Activated CD4-positive, alpha-beta T cell treated with anti-CD3 and anti-CD28 coated beads for 4 hours (primary cell): ENCODE measurements around the gene RHBDL1.

ENCODE experiments used
- DNase-seq, 2 donors: peaks; one replicate each; pipeline ENCODE4 v3.0.0-alpha.2; 2020

Gene RHBDL1

GRCh38 chr16:708019-708418 is 32.5 kb downstream of the RHBDL1 start:
- DNase-seq: no peak

DNA sequence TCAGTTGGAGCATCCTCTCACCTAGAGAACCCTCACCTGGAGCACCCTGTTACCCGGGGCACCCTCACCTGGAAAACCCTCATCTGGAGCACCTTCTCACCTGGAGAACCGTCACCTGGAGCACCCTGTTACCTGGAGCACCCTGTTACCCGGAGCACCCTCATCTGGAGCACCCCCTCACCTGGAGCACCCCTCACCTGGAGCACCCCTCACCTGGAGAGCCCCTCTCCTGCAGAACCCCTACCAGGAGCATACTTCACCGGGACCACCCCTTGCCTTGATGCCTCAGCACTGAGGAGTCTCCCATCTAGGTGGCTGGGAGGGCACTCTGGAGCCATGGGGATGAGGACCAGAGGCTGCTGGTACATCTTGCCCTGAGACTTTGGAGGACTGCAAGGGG is 33.5 kb downstream of the RHBDL1 start:
- no peak for DNase-seq

GRCh38 chr16:709566-710499 is 34.4 kb downstream of the RHBDL1 start:
- DNase-seq: no peak

- no peak for DNase-seq
Measured at GRCh38 chr16:710500-711075, 35.1 kb downstream of the RHBDL1 start.

- DNase-seq: no peak
Measured at GRCh38 chr16:711084-711483, 35.6 kb downstream of the RHBDL1 start.

GRCh38 chr16:711548-712320 is 36.3 kb downstream of the RHBDL1 start:
- peak; percentile 75 to 79 for DNase-seq

DNA sequence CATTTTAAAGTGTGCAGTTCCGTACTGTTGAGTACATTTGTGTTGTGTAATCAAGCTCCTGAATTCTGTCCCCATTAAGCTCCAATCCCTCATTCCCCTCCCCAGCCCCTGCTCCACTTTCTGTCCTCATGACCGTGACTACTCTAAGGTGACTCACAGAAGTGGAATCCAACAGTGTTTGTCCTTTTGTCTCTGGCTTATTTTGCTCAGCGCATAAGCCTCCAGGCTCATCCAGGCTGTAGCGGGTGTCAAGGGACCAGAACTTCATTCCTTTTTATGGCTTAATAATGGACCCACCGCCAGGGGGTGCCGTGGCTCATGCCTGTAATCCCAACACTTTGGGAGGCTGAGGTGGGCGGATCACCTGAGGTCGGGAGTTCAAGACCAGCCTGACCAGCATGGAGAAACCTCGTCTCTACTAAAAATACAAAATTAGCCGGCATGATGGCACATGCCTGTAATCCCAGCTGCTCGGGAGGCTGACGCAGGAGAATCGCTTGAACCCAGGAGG is 37.3 kb downstream of the RHBDL1 start:
- peak; percentile 36 to 53 for DNase-seq

GRCh38 chr16:714079-714478 is 38.6 kb downstream of the RHBDL1 start:
- no peak for DNase-seq

GRCh38 chr16:714558-715476 is 39.3 kb downstream of the RHBDL1 start, which contains the start of gene METRN:
TSS of gene METRN (plus strand) at chr16:715118. CDS start at chr16:715290, 172 bp downstream.
- DNase-seq: peak; percentile 89 to 90

DNA sequence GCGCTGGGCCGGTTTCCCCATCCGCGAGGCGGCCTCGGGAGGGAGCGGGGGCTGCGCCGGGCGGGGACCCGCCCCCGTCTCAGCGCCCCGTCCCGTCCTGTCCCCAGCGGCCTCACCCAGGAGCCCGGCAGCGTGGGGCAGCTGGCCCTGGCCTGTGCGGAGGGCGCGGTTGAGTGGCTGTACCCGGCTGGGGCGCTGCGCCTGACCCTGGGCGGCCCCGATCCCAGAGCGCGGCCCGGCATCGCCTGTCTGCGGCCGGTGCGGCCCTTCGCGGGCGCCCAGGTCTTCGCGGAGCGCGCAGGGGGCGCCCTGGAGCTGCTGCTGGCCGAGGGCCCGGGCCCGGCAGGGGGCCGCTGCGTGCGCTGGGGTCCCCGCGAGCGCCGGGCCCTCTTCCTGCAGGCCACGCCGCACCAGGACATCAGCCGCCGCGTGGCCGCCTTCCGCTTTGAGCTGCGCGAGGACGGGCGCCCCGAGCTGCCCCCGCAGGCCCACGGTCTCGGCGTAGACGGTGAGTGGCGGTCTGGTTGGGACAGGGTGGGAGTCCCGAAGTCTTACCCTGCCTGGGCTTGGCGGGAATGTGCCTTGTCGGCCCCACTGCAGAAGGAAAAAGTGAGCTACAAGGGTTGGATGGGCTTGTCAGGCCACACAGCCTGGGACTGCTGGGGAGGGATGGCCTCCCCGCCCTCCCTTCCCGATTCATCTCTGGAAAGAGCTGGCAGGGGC is 40.2 kb downstream of the RHBDL1 start:
- no peak for DNase-seq

- no peak for DNase-seq
Measured at GRCh38 chr16:716200-716568, 40.7 kb downstream of the RHBDL1 start.

GRCh38 chr16:716768-717325 is 41.4 kb downstream of the RHBDL1 start:
- no peak for DNase-seq

DNA sequence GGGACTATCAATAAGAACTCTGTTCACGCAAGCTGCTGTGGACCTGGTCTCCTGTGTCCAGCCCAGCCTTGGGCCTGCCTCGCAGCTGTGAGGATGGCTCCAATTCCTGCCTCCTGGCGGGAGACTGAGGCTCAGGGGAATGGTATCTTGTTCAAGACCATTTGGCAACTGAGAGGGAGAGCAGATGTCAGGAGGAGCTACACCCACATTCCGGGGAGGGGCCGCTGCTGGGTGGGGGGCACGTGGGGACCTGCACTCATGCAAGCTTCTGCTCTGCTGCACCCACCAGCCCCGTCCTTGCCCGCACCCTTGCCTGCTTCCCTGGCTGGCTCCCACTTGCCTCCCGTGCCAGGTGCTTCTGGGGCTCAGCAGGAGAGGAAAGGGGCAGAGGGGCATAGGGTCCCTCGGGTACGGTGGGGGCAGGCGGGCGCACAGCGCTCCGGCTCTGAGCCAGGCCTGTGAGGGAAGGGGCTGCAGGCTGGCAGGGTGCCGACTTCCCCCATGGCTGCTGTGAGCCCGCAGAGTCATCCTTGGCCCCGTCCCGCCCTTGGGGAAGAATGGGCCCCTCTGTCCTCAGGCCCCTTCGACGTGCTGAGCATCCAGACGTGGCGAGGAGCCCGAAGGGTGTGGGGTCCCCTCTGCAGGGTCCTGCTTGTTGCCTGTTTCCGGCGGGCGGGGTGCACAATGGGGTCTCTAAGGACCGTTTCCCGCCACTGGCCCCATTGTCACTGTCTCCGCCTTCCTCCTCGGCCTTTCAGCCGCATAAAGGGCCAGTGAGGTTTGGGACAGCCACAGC is 42.2 kb downstream of the RHBDL1 start:
- DNase-seq: no peak

DNA sequence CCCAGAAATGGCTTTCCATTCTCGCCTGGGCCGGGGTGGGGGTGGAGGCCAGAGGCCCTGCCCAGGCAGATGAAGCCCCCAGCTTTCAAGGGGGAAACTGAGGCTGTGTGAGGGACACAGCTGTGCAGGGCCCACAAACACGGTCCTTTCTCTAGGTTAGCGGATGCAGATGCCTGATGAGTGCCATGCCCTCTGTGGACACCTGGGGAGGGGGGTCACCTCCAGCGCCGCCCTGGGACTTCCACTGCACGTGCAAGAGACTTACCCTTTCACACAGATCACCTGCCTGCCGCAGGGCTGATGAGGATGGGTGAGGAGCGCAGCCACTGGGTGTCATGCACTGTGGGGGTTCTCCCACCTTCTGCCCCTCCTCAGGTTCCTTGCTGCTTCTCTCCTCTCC is 42.9 kb downstream of the RHBDL1 start:
- no peak for DNase-seq

GRCh38 chr16:718922-719321 is 43.5 kb downstream of the RHBDL1 start:
- DNase-seq: no peak

DNA sequence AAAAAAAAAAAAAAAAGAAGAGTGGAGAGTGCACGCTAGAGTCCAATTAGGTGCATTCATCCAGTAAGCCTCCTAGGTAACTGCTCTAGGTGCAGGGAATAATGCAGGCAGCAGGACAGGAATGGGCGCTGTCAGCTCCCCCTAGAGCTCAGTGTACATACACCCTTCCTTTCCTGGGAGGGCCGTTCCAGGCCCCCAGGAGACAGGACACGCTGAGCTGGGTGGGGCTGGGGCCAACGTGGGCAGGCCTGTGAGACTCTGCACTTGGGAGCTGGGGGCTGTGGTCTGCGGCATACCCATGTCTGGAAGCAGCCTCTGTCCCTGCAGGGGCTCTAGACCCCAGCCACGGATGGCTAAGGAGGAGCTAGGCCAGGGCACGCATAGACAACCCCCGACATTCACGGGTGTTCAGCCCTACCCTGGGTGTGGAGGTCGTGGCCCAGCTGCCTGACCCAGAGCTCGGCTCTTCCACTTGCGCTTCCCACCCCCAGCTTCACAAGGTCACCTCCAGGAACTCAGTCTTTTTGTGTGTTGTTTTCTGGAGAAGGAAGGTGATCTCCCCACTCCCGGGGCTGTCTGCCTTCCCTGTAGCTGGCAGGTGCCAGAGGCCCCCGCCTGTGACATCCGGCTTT is 44.5 kb downstream of the RHBDL1 start:
- DNase-seq: no peak

DNA sequence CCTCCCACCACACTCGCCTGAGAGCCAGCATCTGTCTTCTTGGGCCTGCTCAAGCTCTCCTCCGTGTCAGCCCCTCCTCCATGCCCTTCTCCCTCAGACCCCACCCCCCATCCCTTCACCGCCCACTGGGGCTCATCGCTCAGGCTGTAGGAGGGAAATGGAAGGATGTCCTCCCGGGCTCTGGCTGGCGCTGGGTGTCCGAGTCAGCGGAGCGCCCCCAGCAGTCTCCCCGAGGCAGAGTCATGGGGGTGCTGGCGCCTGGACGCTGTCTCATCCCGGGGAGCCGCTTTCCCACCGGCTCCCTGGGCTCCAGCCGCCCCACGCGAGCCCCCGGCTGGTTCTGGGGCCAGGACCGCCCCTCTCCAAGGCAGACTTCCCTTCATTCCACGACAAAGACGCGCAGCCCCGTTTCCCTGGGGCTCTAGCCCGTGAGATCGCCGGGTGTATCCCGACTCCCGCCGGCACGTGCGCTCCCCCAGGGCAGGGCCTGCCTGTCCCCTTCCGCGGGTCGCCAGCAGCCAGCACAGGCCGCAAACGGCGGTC is 45.0 kb downstream of the RHBDL1 start:
- DNase-seq: peak; percentile 31 to 35

DNA sequence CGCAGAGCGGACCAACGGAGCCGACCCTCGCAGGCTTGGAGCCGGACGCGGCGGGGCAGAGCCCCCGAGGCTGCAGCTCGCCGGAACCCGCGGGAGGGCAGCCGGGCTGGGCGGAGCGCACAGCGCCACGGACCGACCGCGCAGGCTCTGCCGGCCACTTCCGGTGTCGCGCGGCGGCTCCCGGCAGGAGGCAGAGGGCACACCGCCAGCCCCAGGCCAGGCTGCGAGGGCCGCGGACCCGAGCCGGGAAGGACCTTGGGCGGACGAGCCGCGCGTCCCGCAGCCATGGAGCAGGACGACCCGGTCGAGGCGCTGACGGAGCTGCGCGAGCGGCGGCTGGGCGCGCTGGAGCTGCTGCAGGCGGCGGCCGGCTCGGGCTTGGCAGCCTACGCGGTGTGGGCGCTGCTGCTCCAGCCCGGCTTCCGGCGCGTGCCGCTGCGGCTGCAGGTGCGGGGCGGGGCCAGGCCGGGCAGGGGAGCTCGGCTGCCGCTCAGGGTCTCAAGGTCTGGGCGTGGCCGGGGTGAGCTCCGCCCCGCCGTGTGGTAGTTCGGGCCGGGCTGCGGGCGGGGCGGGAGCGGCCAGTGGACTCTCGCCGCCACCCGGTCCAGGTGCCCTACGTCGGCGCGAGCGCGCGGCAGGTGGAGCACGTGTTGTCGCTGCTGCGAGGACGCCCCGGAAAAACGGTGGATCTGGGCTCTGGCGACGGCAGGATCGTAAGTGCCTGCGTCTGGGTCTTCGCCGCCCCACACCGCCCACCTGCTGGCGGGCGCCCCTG is 45.7 kb downstream of the RHBDL1 start, which contains the start of gene ANTKMT:
TSS of gene ANTKMT (plus strand) at position 157 of the 775 bp plus-strand sequence. CDS start at position 286, 129 bp downstream.
- DNase-seq: peak; percentile 44 to 65
